ENCODE measurements around the gene ABHD14A. TPM values are rescaled to one million over a fixed set of nuclear protein-coding genes. Genes with fewer than 3 reads are reported as not detected.

Gene ABHD14A
- polyA plus RNA-seq, 1 donor (not counting 4 experiments of a cell fraction or from before 2014, with no cell fraction given), result 6.9 TPM

- TF ChIP-seq, protein P1, sequence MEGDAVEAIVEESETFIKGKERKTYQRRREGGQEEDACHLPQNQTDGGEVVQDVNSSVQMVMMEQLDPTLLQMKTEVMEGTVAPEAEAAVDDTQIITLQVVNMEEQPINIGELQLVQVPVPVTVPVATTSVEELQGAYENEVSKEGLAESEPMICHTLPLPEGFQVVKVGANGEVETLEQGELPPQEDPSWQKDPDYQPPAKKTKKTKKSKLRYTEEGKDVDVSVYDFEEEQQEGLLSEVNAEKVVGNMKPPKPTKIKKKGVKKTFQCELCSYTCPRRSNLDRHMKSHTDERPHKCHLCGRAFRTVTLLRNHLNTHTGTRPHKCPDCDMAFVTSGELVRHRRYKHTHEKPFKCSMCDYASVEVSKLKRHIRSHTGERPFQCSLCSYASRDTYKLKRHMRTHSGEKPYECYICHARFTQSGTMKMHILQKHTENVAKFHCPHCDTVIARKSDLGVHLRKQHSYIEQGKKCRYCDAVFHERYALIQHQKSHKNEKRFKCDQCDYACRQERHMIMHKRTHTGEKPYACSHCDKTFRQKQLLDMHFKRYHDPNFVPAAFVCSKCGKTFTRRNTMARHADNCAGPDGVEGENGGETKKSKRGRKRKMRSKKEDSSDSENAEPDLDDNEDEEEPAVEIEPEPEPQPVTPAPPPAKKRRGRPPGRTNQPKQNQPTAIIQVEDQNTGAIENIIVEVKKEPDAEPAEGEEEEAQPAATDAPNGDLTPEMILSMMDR (optimal IDR thresholded peaks at IDR 0.05 in 1 of 3, IDR thresholded peaks at IDR 0.05 in 1 of 3, conservative IDR thresholded peaks at IDR 0.05 in 1 of 3; ENCODE audit: extremely low read depth in 1 of 3, insufficient read depth in 2 of 3, low read length in 3 of 3), result no peak
- TF ChIP-seq EZH2 (IDR thresholded peaks at IDR 0.05; ENCODE audit: low read length), result no peak
- Histone ChIP-seq H3K36me3 (ENCODE audit: control insufficient read depth in 2 of 2, extremely low read depth in 1 of 2, insufficient read depth in 2 of 2, low read length in 2 of 2) (no peaks in the 10 kb centered on the region), H3K9ac (ENCODE audit: control insufficient read depth, extremely low read depth, insufficient read depth, low read length) (no peak overlapping the region), H4K20me1 (ENCODE audit: control insufficient read depth, extremely low read depth, insufficient read depth, low read length) (no peaks in the 10 kb centered on the region), H3K4me1 (ENCODE audit: control insufficient read depth, extremely low read depth, insufficient read depth, low read length) (no peaks in the 10 kb centered on the region), H3K27ac (ENCODE audit: control insufficient read depth, insufficient read depth, low read length) (no peak overlapping the region), H3K4me2 (ENCODE audit: control insufficient read depth, extremely low read depth, insufficient read depth, low read depth, low read length) (no peak overlapping the region), H2AFZ (ENCODE audit: control insufficient read depth, low read length) (no peak overlapping the region), H3K4me3 (ENCODE audit: control insufficient read depth in 2 of 3, extremely low read depth in 1 of 3, insufficient read depth in 2 of 3, low read depth in 1 of 3, low read length in 3 of 3) (no peak overlapping the region), H3K9me3 (ENCODE audit: control insufficient read depth, low read depth, low read length) (no peaks in the 10 kb centered on the region), H3K9me1 (ENCODE audit: control insufficient read depth, extremely low read depth, insufficient read depth, low read length) (no peaks in the 10 kb centered on the region), H3K27me3 (ENCODE audit: control insufficient read depth, extremely low read depth, insufficient read depth, low read length) (no peaks in the 10 kb centered on the region), H3K79me2 (ENCODE audit: control insufficient read depth, insufficient read depth, low read length) (no peaks in the 10 kb centered on the region)
- dilution Hi-C loops (cut with MboI; ENCODE audit: extremely low pct_ligation_motif_present, low sequenced_read_pairs), result no loop called here
- DNase-seq (ENCODE audit: low read depth, low spot score), result no peak
- no peak for FAIRE-seq
These were observed 40.8 kb downstream of the ABHD14A start for GRCh38 chr3:52015438-52016228.

DNA sequence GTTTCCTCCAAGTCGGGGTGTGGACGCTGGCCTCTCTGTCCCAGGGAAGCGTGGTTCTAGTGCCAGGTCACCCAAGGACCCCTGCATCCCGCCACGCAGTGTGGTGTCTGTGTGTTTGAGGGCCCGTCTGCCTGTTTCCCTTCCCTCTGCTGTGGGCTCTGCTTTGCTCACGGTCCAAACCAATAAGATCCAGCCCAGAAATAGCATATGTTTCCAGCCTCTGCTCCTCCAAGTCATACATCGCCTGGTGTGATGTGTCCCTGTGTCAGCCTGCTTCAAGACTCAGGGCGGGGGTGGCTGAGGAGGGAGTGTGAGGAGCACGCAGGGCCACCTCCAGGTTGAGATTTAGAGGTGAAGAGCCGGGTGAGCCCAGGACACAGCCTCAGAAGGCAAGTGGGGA is 42.7 kb downstream of the ABHD14A start:
- Histone ChIP-seq H2AFZ (ENCODE audit: control insufficient read depth, low read length) (no peak overlapping the region), H3K9me3 (ENCODE audit: control insufficient read depth, low read depth, low read length) (no peaks in the 10 kb centered on the region), H3K9me1 (ENCODE audit: control insufficient read depth, extremely low read depth, insufficient read depth, low read length) (no peaks in the 10 kb centered on the region), H3K4me2 (ENCODE audit: control insufficient read depth, extremely low read depth, insufficient read depth, low read depth, low read length) (no peak overlapping the region), H3K27me3 (ENCODE audit: control insufficient read depth, extremely low read depth, insufficient read depth, low read length) (no peaks in the 10 kb centered on the region), H3K27ac (ENCODE audit: control insufficient read depth, insufficient read depth, low read length) (no peak overlapping the region), H3K4me3 (ENCODE audit: control insufficient read depth in 2 of 3, extremely low read depth in 1 of 3, insufficient read depth in 2 of 3, low read depth in 1 of 3, low read length in 3 of 3) (no peak overlapping the region), H3K9ac (ENCODE audit: control insufficient read depth, extremely low read depth, insufficient read depth, low read length) (no peak overlapping the region), H3K36me3 (ENCODE audit: control insufficient read depth in 2 of 2, extremely low read depth in 1 of 2, insufficient read depth in 2 of 2, low read length in 2 of 2) (no peaks in the 10 kb centered on the region), H3K4me1 (ENCODE audit: control insufficient read depth, extremely low read depth, insufficient read depth, low read length) (no peaks in the 10 kb centered on the region), H3K79me2 (ENCODE audit: control insufficient read depth, insufficient read depth, low read length) (no peaks in the 10 kb centered on the region), H4K20me1 (ENCODE audit: control insufficient read depth, extremely low read depth, insufficient read depth, low read length) (no peaks in the 10 kb centered on the region)
- FAIRE-seq (no peak), DNase-seq (ENCODE audit: low read depth, low spot score) (no peak)
- dilution Hi-C loops (cut with MboI; ENCODE audit: extremely low pct_ligation_motif_present, low sequenced_read_pairs), result no loop called here
- TF ChIP-seq, protein P1 (optimal IDR thresholded peaks at IDR 0.05 in 1 of 3, IDR thresholded peaks at IDR 0.05 in 1 of 3, conservative IDR thresholded peaks at IDR 0.05 in 1 of 3; ENCODE audit: extremely low read depth in 1 of 3, insufficient read depth in 2 of 3, low read length in 3 of 3), result no peak
- TF ChIP-seq EZH2 (IDR thresholded peaks at IDR 0.05; ENCODE audit: low read length), result no peak

Data from keratinocyte (primary cell).